OCI-LY7 (cell line): ENCODE results near the gene MED15. TPM values are rescaled to one million over a fixed set of nuclear protein-coding genes. Genes with fewer than 3 reads are reported as not detected.

Source experiments
- BruUV-seq: library from RNA; stranded (reverse); fragments of 400-500 nt; replicated peaks from 2 replicates; lab custom pipeline; 2021; lab: Mats Ljungman, UMichigan
- CTCF ChIA-PET: fragments of 300-600 bp; sonication (Branson Sonifier 250); formaldehyde crosslinking; loops from one replicate; lab custom pipeline; 2022; ENCODE audit warnings: antibody characterized with exemption; ENCODE audit not compliant: unreplicated experiment; lab: Charles Lee
- POLR2A ChIA-PET: fragments of 300-600 bp; sonication (Branson Sonifier 250); formaldehyde crosslinking; loops from one replicate; lab custom pipeline; 2022; ENCODE audit warnings: antibody characterized with exemption; lab: Charles Lee
- DNase-seq: peaks from one replicate; pipeline ENCODE4 v3.0.0-alpha.2; 2015; ENCODE audit warnings: low spot score
- H2AFZ ChIP-seq: fragments of 200-600 bp; sonication (generic), shearing (Covaris generic); 2 replicates; pipeline ENCODE4 v1.6.1; 2014; ENCODE audit warnings: mild to moderate bottlenecking, antibody characterized with exemption, low read length, moderate library complexity
- H3K27ac ChIP-seq: fragments of 200-600 bp; sonication (generic); 2 replicates; pipeline ENCODE4 v1.5.1; 2014; ENCODE audit warnings: mixed run types, low read depth, mild to moderate bottlenecking, moderate library complexity, low read length, inconsistent platforms; ENCODE audit not compliant: poor library complexity, severe bottlenecking
- H3K36me3 ChIP-seq: fragments of 200-600 bp; sonication (generic); 2 replicates; pipeline ENCODE4 v1.6.1; 2014; ENCODE audit warnings: mild to moderate bottlenecking, antibody characterized with exemption, low read length, moderate library complexity, mixed read lengths; ENCODE audit not compliant: insufficient read depth
- H3K4me1 ChIP-seq: fragments of 200-600 bp; sonication (generic); 2 replicates; pipeline ENCODE4 v1.5.1; 2014; ENCODE audit warnings: mild to moderate bottlenecking, low read length; ENCODE audit not compliant: insufficient read depth, poor library complexity, severe bottlenecking
- H3K4me2 ChIP-seq: fragments of 200-600 bp; sonication (generic); 2 replicates; pipeline ENCODE4 v1.6.1; 2014; ENCODE audit warnings: mild to moderate bottlenecking, low read length
- H3K4me3 ChIP-seq: fragments of 200-600 bp; sonication (generic); 2 replicates; pipeline ENCODE4 v1.5.1; 2014; ENCODE audit warnings: mild to moderate bottlenecking, low read depth, low read length; ENCODE audit not compliant: poor library complexity, severe bottlenecking
- H3K79me2 ChIP-seq: fragments of 200-600 bp; sonication (generic); 2 replicates; pipeline ENCODE4 v1.6.1; 2016; ENCODE audit warnings: low read depth, mild to moderate bottlenecking, low read length, moderate library complexity, mixed read lengths; ENCODE audit not compliant: insufficient read depth
- H3K9me2 ChIP-seq: fragments of 200-600 bp; sonication (generic); 2 replicates; pipeline ENCODE4 v1.6.1; 2016; ENCODE audit warnings: mild to moderate bottlenecking, low read length, mixed read lengths; ENCODE audit not compliant: insufficient read depth
- H3K9me3 ChIP-seq: fragments of 200-600 bp; sonication (generic); 2 replicates; pipeline ENCODE4 v1.6.1; 2014; ENCODE audit warnings: mild to moderate bottlenecking, mixed run types, low read length, mixed read lengths
- H4K20me1 ChIP-seq: fragments of 200-600 bp; sonication (generic); 2 replicates; pipeline ENCODE4 v1.6.1; 2014; ENCODE audit warnings: mild to moderate bottlenecking, antibody characterized with exemption, low read length, moderate library complexity, mixed read lengths; ENCODE audit not compliant: insufficient read depth
- CTCF ChIP-seq: fragments of 200-600 bp; sonication (generic); conservative IDR thresholded peaks from 2 replicates; pipeline ENCODE4 v1.5.1; 2014; ENCODE audit warnings: mild to moderate bottlenecking, antibody characterized with exemption, low read length, moderate library complexity, mixed read lengths
- EZH2phosphoT487 ChIP-seq: fragments of 200-600 bp; sonication (generic); IDR thresholded peaks from 2 replicates; pipeline ENCODE4 v1.6.1; 2018; ENCODE audit warnings: low read depth, borderline replicate concordance, mild to moderate bottlenecking, mixed run types, antibody characterized with exemption, low read length, moderate library complexity, mixed read lengths
- intact Hi-C: fragments of 100-400 bp; cut with micrococcal nuclease; formaldehyde crosslinking; loops from one replicate; pipeline ENCODE4 v1.10.0; 2022; ENCODE audit not compliant: unreplicated experiment
- total RNA-seq, 2 experiments: library from RNA; depleted of rRNA in 1 of 2; stranded (reverse); fragments of >200 nt in 1 of 2; shearing (Covaris generic) in 1 of 2; gene quantifications; 2 replicates each; pipeline ENCODE4 v1.2.3, GENCODE V29; 2014 to 2022

The MED15 gene
- total RNA-seq, 2 experiments from 2014 or later, result 28.7 to 79.2 TPM

GRCh38 chr22:20587206-20587958, 80.0 kb downstream of the MED15 start:
- Histone ChIP-seq H3K27ac (no peak overlapping the region), H3K79me2 (no peaks in the 10 kb centered on the region), H3K9me3 (no peaks in the 10 kb centered on the region), H2AFZ (no peak overlapping the region), H3K9me2 (no peaks in the 10 kb centered on the region), H3K36me3 (peaks cover 42% of the 10 kb centered on the region; the same call in 1 of the 2 replicates), H3K4me3 (no peak overlapping the region), H4K20me1 (no peaks in the 10 kb centered on the region), H3K4me1 (no peaks in the 10 kb centered on the region), H3K4me2 (no peak overlapping the region)
- ChIA-PET POLR2A (no interaction called here), CTCF (no interaction called here)
- TF ChIP-seq CTCF, result no peak
- no peak for TF ChIP-seq EZH2phosphoT487
- BruUV-seq, result TSS peak; percentile 90
- DNase-seq, result no peak
- intact Hi-C loops, result no loop called here

GRCh38 chr22:20588092-20588842, 80.9 kb downstream of the MED15 start:
- BruUV-seq, result no TSS peak
- no peaks in the 10 kb centered on the region for H4K20me1 ChIP-seq
- intact Hi-C loops, result no loop called here
- ChIA-PET CTCF (no interaction called here), POLR2A (no interaction called here)
- H3K4me3 ChIP-seq, result no peak overlapping the region
- H3K79me2 ChIP-seq, result no peaks in the 10 kb centered on the region
- no peaks in the 10 kb centered on the region for H3K9me3 ChIP-seq
- TF ChIP-seq EZH2phosphoT487 (no peak), CTCF (no peak)
- H3K27ac ChIP-seq, result no peak overlapping the region
- no peak overlapping the region for H3K4me2 ChIP-seq
- no peak overlapping the region for H2AFZ ChIP-seq
- H3K36me3 ChIP-seq, result peaks cover 33% of the 10 kb centered on the region; the same call in 1 of the 2 replicates
- no peaks in the 10 kb centered on the region for H3K4me1 ChIP-seq
- H3K9me2 ChIP-seq, result no peaks in the 10 kb centered on the region
- DNase-seq, result no peak
